Naive thymus-derived CD8-positive, alpha-beta T cell (primary cell): ENCODE data around the gene KLHL36. TPM values are rescaled to one million over a fixed set of nuclear protein-coding genes. Genes with fewer than 3 reads are reported as not detected.

ENCODE experiments used
- ATAC-seq, 2 donors: fragments of 150-1000 bp; cut with Tn5 transposase in 1 of 2; sonication (Bioruptor Pico), chemical (Tn5 transposase) in 1 of 2; 1 replicate in 1 of 2; 2 replicates in 1 of 2; pipeline ENCODE4 v1.10.0; 2021; ENCODE audit warnings: mild to moderate bottlenecking in 2 of 2, moderate library complexity in 2 of 2
- POLR2A ChIA-PET: fragments of 350-600 bp; sonication (Branson Sonifier 250); formaldehyde crosslinking; loops from one replicate; lab custom pipeline; 2021; ENCODE audit warnings: antibody characterized with exemption; lab: Charles Lee
- DNase-seq, 10 donors: peaks; one replicate each; pipeline versions ENCODE4 v3.0.0 to v3.0.0-alpha.2; 2020 to 2022
- H3K27ac Mint-ChIP-seq, 10 donors: one replicate each; pipeline ENCODE4 v1.8.0; 2020 to 2022; ENCODE audit warnings: mild to moderate bottlenecking in 10 of 10, mixed read lengths in 10 of 10, moderate library complexity in 4 of 10, inconsistent platforms in 1 of 10
- H3K27me3 Mint-ChIP-seq, 5 donors: one replicate each; pipeline ENCODE4 v1.8.0; 2021 to 2022; ENCODE audit warnings: mixed read lengths in 5 of 5
- H3K36me3 Mint-ChIP-seq, 3 donors: one replicate each; pipeline ENCODE4 v1.8.0; 2020 to 2022; ENCODE audit warnings: mixed read lengths in 3 of 3, mild to moderate bottlenecking in 2 of 3, inconsistent platforms in 1 of 3
- H3K4me1 Mint-ChIP-seq, 4 donors: one replicate each; pipeline ENCODE4 v1.8.0; 2021 to 2022; ENCODE audit warnings: mixed read lengths in 4 of 4
- H3K4me3 Mint-ChIP-seq, 10 donors: one replicate each; pipeline ENCODE4 v1.8.0; 2020 to 2022; ENCODE audit warnings: mild to moderate bottlenecking in 10 of 10, mixed read lengths in 10 of 10, moderate library complexity in 6 of 10, inconsistent platforms in 1 of 10
- H3K9me3 Mint-ChIP-seq, 9 donors: one replicate each; pipeline ENCODE4 v1.8.0; 2020 to 2022; ENCODE audit warnings: mixed read lengths in 9 of 9, mild to moderate bottlenecking in 3 of 9, inconsistent platforms in 1 of 9, moderate library complexity in 1 of 9
- polyA plus RNA-seq, 3 donors: library from polyadenylated mRNA; unstranded; fragments of 300-500 nt; fragmentation: Illumina TruSeq; gene quantifications; one replicate each; pipeline ENCODE4 v1.2.3, GENCODE V29; 2021
- total RNA-seq, 8 experiments: library from RNA in 2 of 8; stranded (reverse) in 2 of 8; gene quantifications; one replicate each; pipeline ENCODE4 v1.2.3 and lab custom pipeline; 2021 to 2026

The KLHL36 gene
- total and polyA plus RNA-seq, 5 experiments from 2014 or later: 27.4 to 157 (median 50.3) TPM

DNA sequence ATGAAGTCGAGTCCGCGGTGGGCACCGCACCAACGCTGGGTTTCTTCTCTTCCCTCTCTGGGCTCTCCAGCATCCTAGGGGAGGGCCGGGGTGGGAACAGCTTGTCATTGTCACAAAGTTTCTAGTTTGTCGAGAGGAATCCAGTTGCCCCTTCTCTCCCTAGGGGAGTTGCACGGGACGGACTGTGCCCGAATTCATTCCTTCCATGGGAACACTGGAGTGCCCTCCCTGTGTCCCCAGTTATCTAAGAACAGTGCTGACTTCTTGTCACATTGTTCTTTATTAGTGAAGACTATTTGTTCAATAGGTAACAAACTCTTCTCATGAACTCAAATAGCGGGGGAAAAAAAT, 1.2 kb downstream of the KLHL36 start:
- no peak for ATAC-seq

DNA sequence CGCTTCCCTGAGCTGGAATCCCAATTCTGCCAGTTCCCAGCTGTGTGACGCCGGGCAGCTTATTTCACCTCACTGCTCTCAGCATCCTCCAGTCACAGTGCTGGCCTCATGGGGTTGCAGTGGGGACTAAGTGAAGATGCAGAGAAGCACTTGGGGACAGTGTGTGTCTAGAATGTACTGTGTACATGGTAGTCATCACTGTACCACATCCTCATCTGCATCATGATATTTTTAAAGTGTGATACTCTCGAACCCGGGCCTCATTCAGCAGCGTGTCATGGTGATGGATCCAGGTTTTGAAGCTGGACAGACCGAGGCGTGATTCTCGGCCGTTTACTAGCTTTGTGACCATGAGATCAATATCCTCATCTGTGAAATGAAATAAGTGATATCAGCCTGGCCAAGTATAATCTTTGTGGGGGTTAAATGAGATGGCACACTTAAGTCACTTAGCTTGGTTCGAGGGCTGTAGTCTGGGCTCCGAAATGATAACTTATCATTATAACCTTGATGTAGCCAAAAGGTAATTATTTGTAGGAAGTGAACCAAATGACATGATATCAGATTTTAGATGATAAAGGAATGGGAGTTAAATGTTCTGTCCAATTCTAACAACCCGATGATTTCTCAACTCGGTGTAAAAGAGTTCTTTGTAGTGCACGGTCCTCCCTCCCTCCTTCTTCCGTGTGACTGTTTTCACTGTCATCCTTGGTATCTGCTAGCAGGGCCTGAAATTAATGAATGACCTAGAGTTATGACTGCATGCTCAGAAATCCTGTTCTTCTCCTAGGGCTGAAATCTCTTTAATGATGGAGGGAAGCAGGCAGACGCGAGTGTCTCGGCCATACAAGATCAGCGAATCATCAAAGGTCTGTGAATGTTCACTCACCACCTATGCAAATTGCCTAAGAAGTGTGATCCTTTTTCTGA, 2.0 kb downstream of the KLHL36 start:
- no peak for DNase-seq
- ATAC-seq: no peak
- peaks cover 0 to 1% (median 0%) of the 10 kb centered on the region in 9 donors for H3K9me3 Mint-ChIP-seq
- peak overlapping the region; percentile 23 to 91 (median 74) for H3K27ac Mint-ChIP-seq
- H3K36me3 Mint-ChIP-seq: peaks cover 8 to 47% (median 14%) of the 10 kb centered on the region in 3 donors
- no peaks in the 10 kb centered on the region for H3K27me3 Mint-ChIP-seq
- POLR2A ChIA-PET: interaction anchor here (0.5 to 1.5 kb wide), 6 partner anchors 9 to 89 kb away, joined by 3 to 8 read pairs (median 4); no protein-coding TSS in a partner anchor
- peak overlapping the region; percentile 67 to 85 (median 78) for H3K4me3 Mint-ChIP-seq
- peaks cover 31 to 69% (median 63%) of the 10 kb centered on the region in 4 donors for H3K4me1 Mint-ChIP-seq

More for the DNA sequence above, 1.2 kb downstream of the KLHL36 start:
- peak overlapping the region; percentile 23 to 94 (median 86) for H3K27ac Mint-ChIP-seq
- peak overlapping the region; percentile 72 to 91 (median 82) for H3K4me3 Mint-ChIP-seq
- H3K27me3 Mint-ChIP-seq: no peaks in the 10 kb centered on the region
- H3K9me3 Mint-ChIP-seq: peaks cover 0 to 1% (median 0%) of the 10 kb centered on the region in 9 donors
- DNase-seq: no peak
- H3K36me3 Mint-ChIP-seq: peaks cover 8 to 40% (median 8%) of the 10 kb centered on the region in 3 donors
- H3K4me1 Mint-ChIP-seq: peaks cover 31 to 65% (median 58%) of the 10 kb centered on the region in 4 donors
- POLR2A ChIA-PET: interaction anchor here (0.6 to 1.5 kb wide), 8 partner anchors 8 to 144 kb away, joined by 3 to 8 read pairs (median 4); partner anchors contain the start of gene MEAK7

- Mint-ChIP-seq H3K27ac (peak overlapping the region; percentile 17 to 92 (median 73)), H3K27me3 (no peaks in the 10 kb centered on the region), H3K4me3 (peak overlapping the region; percentile 43 to 87 (median 66)), H3K9me3 (peaks cover 0 to 1% (median 0%) of the 10 kb centered on the region in 9 donors), H3K36me3 (peaks cover 8 to 57% (median 18%) of the 10 kb centered on the region in 3 donors), H3K4me1 (peaks cover 28 to 84% (median 74%) of the 10 kb centered on the region in 4 donors)
- ATAC-seq (peak; percentile 66 to 74), DNase-seq (peak in 8 of 10 donors; percentile 48 to 86 (median 71))
- POLR2A ChIA-PET: interaction anchor here (0.7 to 2.0 kb wide), 7 partner anchors 8 to 138 kb away, joined by 3 to 5 read pairs (median 4); no protein-coding TSS in a partner anchor
These were observed 4.3 kb downstream of the KLHL36 start for GRCh38 chr16:84652566-84652965.

DNA sequence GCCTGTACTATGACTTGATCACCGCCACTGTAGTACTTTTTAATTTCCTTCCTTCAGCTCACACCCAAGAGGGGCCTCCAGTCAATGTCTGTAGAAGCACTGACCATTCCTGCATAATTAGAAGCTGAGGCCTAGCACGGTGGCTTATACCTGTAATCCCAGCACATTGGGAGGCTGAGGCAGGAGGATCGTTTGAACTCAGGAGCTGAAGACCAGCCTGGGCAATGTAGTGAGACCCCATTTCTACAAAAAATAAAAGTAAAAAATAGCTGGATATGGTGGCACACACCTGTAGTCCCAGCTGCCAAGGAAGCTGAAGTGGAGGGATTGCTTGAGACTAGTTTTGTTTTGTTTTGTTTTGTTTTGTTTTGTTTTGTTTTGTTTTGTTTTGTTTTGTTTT, 5.9 kb downstream of the KLHL36 start:
- no peak for ATAC-seq
- Mint-ChIP-seq H3K27ac (peak overlapping the region in 4 of 10 donors; percentile 25 to 86 (median 41)), H3K27me3 (no peaks in the 10 kb centered on the region), H3K4me3 (peak overlapping the region in 5 of 10 donors; percentile 18 to 51 (median 30)), H3K9me3 (peaks cover 0 to 1% (median 0%) of the 10 kb centered on the region in 9 donors), H3K36me3 (peaks cover 5 to 74% (median 28%) of the 10 kb centered on the region in 3 donors), H3K4me1 (peaks cover 27 to 93% (median 82%) of the 10 kb centered on the region in 4 donors)
- no peak for DNase-seq
- POLR2A ChIA-PET: interaction anchor here (0.7 to 2.0 kb wide), 4 partner anchors 11 to 537 kb away, joined by 3 to 5 read pairs (median 4); no protein-coding TSS in a partner anchor

DNA sequence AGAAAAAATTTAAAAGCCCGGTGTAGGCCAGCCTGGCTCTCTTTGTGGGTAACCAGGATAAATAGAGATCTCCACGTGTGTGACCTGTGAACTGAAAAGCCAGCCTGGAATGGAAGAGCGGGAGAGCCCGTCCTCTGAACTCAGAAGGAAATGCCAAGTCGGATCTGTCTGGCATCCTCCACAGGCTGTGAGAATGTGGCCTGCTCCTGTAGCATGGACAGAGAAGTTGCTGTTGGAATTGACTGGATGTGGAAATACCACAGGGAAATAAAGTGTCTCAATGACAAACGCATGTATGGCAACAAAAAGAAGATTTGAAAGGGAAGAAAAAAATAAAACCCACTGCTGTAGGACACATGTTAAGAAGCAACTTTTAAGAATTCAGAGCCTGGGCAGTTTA, 6.7 kb downstream of the KLHL36 start:
- peaks cover 0 to 1% (median 0%) of the 10 kb centered on the region in 9 donors for H3K9me3 Mint-ChIP-seq
- peaks cover 28 to 90% (median 78%) of the 10 kb centered on the region in 4 donors for H3K4me1 Mint-ChIP-seq
- no peak for ATAC-seq
- POLR2A ChIA-PET: no interaction called here
- peak overlapping the region in 4 of 10 donors; percentile 25 to 87 (median 59) for H3K27ac Mint-ChIP-seq
- DNase-seq: no peak
- no peaks in the 10 kb centered on the region for H3K27me3 Mint-ChIP-seq
- peak overlapping the region in 8 of 10 donors; percentile 7 to 56 (median 40) for H3K4me3 Mint-ChIP-seq
- H3K36me3 Mint-ChIP-seq: peaks cover 5 to 82% (median 28%) of the 10 kb centered on the region in 3 donors

- peak; percentile 11 to 33 for ATAC-seq
- H3K36me3 Mint-ChIP-seq: peaks cover 0 to 83% (median 26%) of the 10 kb centered on the region in 3 donors
- H3K27ac Mint-ChIP-seq: peak overlapping the region in 9 of 10 donors; percentile 15 to 92 (median 60)
These were observed 8.3 kb downstream of the KLHL36 start for GRCh38 chr16:84656649-84657048.

GRCh38 chr16:84657229-84657837, 9.0 kb downstream of the KLHL36 start:
- H3K4me3 Mint-ChIP-seq: peak overlapping the region in 6 of 10 donors; percentile 45 to 81 (median 64)
- H3K36me3 Mint-ChIP-seq: peaks cover 0 to 84% (median 30%) of the 10 kb centered on the region in 3 donors
- ATAC-seq: no peak
- no peaks in the 10 kb centered on the region for H3K9me3 Mint-ChIP-seq
- H3K4me1 Mint-ChIP-seq: peaks cover 18 to 78% (median 68%) of the 10 kb centered on the region in 4 donors
- no peak for DNase-seq
- no peaks in the 10 kb centered on the region for H3K27me3 Mint-ChIP-seq
- H3K27ac Mint-ChIP-seq: peak overlapping the region in 3 of 10 donors; percentile 3 to 82 (median 44)
- POLR2A ChIA-PET: interaction anchor here (1.0 kb wide), 1 partner anchor 9 kb away, joined by 5 read pairs; the partner anchor contains the start of gene KLHL36

More at GRCh38 chr16:84656649-84657048, 8.3 kb downstream of the KLHL36 start:
- Mint-ChIP-seq H3K27me3 (no peaks in the 10 kb centered on the region), H3K9me3 (no peaks in the 10 kb centered on the region), H3K4me3 (peak overlapping the region in 9 of 10 donors; percentile 16 to 81 (median 61)), H3K4me1 (peaks cover 17 to 85% (median 74%) of the 10 kb centered on the region in 4 donors)
- POLR2A ChIA-PET: interaction anchor here (0.6 kb wide), 1 partner anchor 35 kb away, joined by 3 read pairs; no protein-coding TSS in a partner anchor
- DNase-seq: peak in 1 of 10 donors; percentile 22

DNA sequence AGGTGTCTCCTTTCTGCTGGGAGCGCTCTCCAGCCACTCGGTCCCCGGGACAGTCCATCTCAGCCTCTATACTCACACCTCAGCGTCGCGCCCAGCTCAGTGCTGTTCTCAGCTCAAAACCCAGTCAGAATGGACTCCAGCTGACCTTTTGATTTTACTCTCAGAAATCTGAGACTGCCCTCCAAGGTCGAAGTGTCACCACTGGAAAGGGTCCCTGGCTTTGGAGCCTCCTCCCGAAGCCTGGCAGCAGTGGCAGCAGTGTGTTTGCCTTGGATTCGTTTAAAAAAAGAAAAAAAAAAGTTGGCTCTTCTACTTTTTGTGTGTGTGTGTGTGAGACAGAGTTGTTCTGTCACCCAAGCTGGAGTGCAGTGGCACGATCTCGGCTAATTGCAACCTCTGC, 10.4 kb downstream of the KLHL36 start:
- POLR2A ChIA-PET: interaction anchor here (0.7 kb wide), 1 partner anchor 42 kb away, joined by 3 read pairs; no protein-coding TSS in a partner anchor
- ATAC-seq: no peak
- H3K36me3 Mint-ChIP-seq: peaks cover 0 to 86% (median 30%) of the 10 kb centered on the region in 3 donors
- peak overlapping the region in 7 of 10 donors; percentile 17 to 84 (median 61) for H3K27ac Mint-ChIP-seq
- no peaks in the 10 kb centered on the region for H3K27me3 Mint-ChIP-seq
- no peak for DNase-seq
- no peaks in the 10 kb centered on the region for H3K9me3 Mint-ChIP-seq
- peak overlapping the region in 3 of 10 donors; percentile 26 to 42 (median 41) for H3K4me3 Mint-ChIP-seq
- H3K4me1 Mint-ChIP-seq: peaks cover 11 to 67% (median 59%) of the 10 kb centered on the region in 4 donors

DNA sequence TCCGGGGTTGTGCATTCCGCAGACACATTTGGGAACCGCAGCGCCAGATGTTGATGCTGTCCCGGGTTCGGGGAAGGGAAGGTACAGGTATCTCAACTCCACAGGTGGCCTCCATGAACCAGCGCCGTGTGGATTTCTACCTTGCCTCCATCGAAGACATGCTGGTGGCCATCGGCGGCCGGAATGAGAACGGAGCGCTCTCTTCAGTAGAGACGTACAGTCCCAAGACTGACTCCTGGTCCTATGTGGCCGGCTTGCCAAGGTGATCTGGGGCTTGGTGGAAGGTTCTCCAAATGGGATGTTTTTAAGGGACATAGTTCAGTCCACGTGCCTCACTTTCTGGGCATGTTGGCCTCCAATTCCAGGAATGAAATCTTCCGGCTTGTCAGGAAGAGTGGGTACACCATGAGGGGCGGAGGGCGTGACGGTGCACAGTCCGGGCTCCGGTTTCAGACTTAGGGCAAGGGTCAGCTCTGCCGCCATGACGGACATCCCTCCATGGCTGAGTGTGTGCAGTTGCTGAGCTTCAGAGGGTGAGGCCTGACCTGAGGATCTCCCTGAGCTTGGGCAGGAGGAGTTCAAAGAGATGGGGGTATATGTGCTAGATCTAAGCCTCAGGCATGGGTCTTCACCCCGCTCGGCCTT, 11.5 kb downstream of the KLHL36 start:
- Mint-ChIP-seq H3K27me3 (no peaks in the 10 kb centered on the region), H3K27ac (peak overlapping the region in 4 of 10 donors; percentile 4 to 61 (median 30)), H3K4me3 (peak overlapping the region in 1 of 10 donors; percentile 12), H3K4me1 (peaks cover 12 to 64% (median 60%) of the 10 kb centered on the region in 4 donors), H3K9me3 (no peaks in the 10 kb centered on the region), H3K36me3 (peaks cover 0 to 88% (median 32%) of the 10 kb centered on the region in 3 donors)
- no peak for ATAC-seq
- DNase-seq: no peak
- POLR2A ChIA-PET: no interaction called here

- H3K4me3 Mint-ChIP-seq: no peak overlapping the region
- H3K27me3 Mint-ChIP-seq: no peaks in the 10 kb centered on the region
- DNase-seq (no peak), ATAC-seq (no peak)
- H3K9me3 Mint-ChIP-seq: no peaks in the 10 kb centered on the region
- H3K27ac Mint-ChIP-seq: peak overlapping the region in 2 of 10 donors; percentile 40 to 43
- H3K36me3 Mint-ChIP-seq: peaks cover 0 to 84% (median 26%) of the 10 kb centered on the region in 3 donors
- POLR2A ChIA-PET: no interaction called here
- peaks cover 12 to 54% (median 52%) of the 10 kb centered on the region in 4 donors for H3K4me1 Mint-ChIP-seq
These were observed 12.7 kb downstream of the KLHL36 start for GRCh38 chr16:84660973-84661372.

GRCh38 chr16:84661418-84662060, 13.2 kb downstream of the KLHL36 start:
- Mint-ChIP-seq H3K27me3 (no peaks in the 10 kb centered on the region), H3K4me1 (peaks cover 15 to 48% (median 48%) of the 10 kb centered on the region in 4 donors), H3K4me3 (no peak overlapping the region), H3K9me3 (no peaks in the 10 kb centered on the region), H3K27ac (peak overlapping the region in 2 of 10 donors; percentile 40 to 43), H3K36me3 (peaks cover 0 to 90% (median 26%) of the 10 kb centered on the region in 3 donors)
- ATAC-seq (no peak), DNase-seq (no peak)
- POLR2A ChIA-PET: no interaction called here
